ENCODE results near the gene PDP2.

Gene PDP2

GRCh38 chr16:66851166-66851964 lies 28.9 kb upstream of the PDP2 start:
- no peaks in the 10 kb centered on the region for H3K79me2 ChIP-seq (ENCODE audit: low read length)
- H3K27ac ChIP-seq (ENCODE audit: low read length), result no peak overlapping the region
- H4K20me1 ChIP-seq (ENCODE audit: insufficient read depth, low read length), result no peaks in the 10 kb centered on the region
- H2AFZ ChIP-seq (ENCODE audit: low read length), result no peak overlapping the region
- H3F3A ChIP-seq (ENCODE audit: insufficient read depth, low read length), result no peaks in the 10 kb centered on the region
- no peak for DNase-seq
- no peak overlapping the region for H3K9ac ChIP-seq (ENCODE audit: low read length)
- no peaks in the 10 kb centered on the region for H3K27me3 ChIP-seq (replicated peaks; ENCODE audit: insufficient read depth, low read length)
- H3K4me1 ChIP-seq (ENCODE audit: low read length), result no peaks in the 10 kb centered on the region
- H3K4me2 ChIP-seq (ENCODE audit: low read depth, low read length), result no peak overlapping the region
- H3K9me3 ChIP-seq (replicated peaks; ENCODE audit: insufficient read depth, low read length), result no peaks in the 10 kb centered on the region
- H3K4me3 ChIP-seq (ENCODE audit: low read length), result no peak overlapping the region
- no peak for TF ChIP-seq CTCF (IDR thresholded peaks at IDR 0.05; ENCODE audit: low read length)
- TF ChIP-seq EZH2phosphoT487 (IDR thresholded peaks at IDR 0.05; ENCODE audit: low read length), result no peak
- no peak for TF ChIP-seq EZH2 (optimal IDR thresholded peaks at IDR 0.05; ENCODE audit: low read depth, low read length)
- no peaks in the 10 kb centered on the region for H3K36me3 ChIP-seq (replicated peaks; ENCODE audit: insufficient read depth, low read length)
- no peaks in the 10 kb centered on the region for H3K9me2 ChIP-seq (replicated peaks; ENCODE audit: insufficient read depth, low read length)

- no peak overlapping the region for H2AFZ ChIP-seq (ENCODE audit: low read length)
- H4K20me1 ChIP-seq (ENCODE audit: insufficient read depth, low read length), result no peaks in the 10 kb centered on the region
These were observed 26.8 kb upstream of the PDP2 start for GRCh38 chr16:66853261-66854139.

GRCh38 chr16:66856184-66856730 lies 24.1 kb upstream of the PDP2 start:
- H2AFZ ChIP-seq (ENCODE audit: low read length), result no peak overlapping the region
- no peaks in the 10 kb centered on the region for H3K36me3 ChIP-seq (replicated peaks; ENCODE audit: insufficient read depth, low read length)
- no peaks in the 10 kb centered on the region for H3K79me2 ChIP-seq (ENCODE audit: low read length)
- TF ChIP-seq EZH2 (optimal IDR thresholded peaks at IDR 0.05; ENCODE audit: low read depth, low read length) (no peak), EZH2phosphoT487 (IDR thresholded peaks at IDR 0.05; ENCODE audit: low read length) (no peak), CTCF (IDR thresholded peaks at IDR 0.05; ENCODE audit: low read length) (no peak)
- H3K4me3 ChIP-seq (ENCODE audit: low read length), result no peak overlapping the region
- H3F3A ChIP-seq (ENCODE audit: insufficient read depth, low read length), result no peaks in the 10 kb centered on the region
- DNase-seq, result no peak
- H4K20me1 ChIP-seq (ENCODE audit: insufficient read depth, low read length), result no peaks in the 10 kb centered on the region
- H3K9me3 ChIP-seq (replicated peaks; ENCODE audit: insufficient read depth, low read length), result no peaks in the 10 kb centered on the region
- H3K27me3 ChIP-seq (replicated peaks; ENCODE audit: insufficient read depth, low read length), result no peaks in the 10 kb centered on the region
- no peaks in the 10 kb centered on the region for H3K4me1 ChIP-seq (ENCODE audit: low read length)
- H3K27ac ChIP-seq (ENCODE audit: low read length), result no peak overlapping the region
- no peaks in the 10 kb centered on the region for H3K9me2 ChIP-seq (replicated peaks; ENCODE audit: insufficient read depth, low read length)
- H3K4me2 ChIP-seq (ENCODE audit: low read depth, low read length), result no peak overlapping the region
- no peak overlapping the region for H3K9ac ChIP-seq (ENCODE audit: low read length)

More at GRCh38 chr16:66853261-66854139, 26.8 kb upstream of the PDP2 start:
- Histone ChIP-seq H3K4me3 (ENCODE audit: low read length) (no peak overlapping the region), H3K27ac (ENCODE audit: low read length) (no peak overlapping the region), H3K4me2 (ENCODE audit: low read depth, low read length) (no peak overlapping the region), H3K79me2 (ENCODE audit: low read length) (no peaks in the 10 kb centered on the region), H3K9me2 (replicated peaks; ENCODE audit: insufficient read depth, low read length) (no peaks in the 10 kb centered on the region), H3K9ac (ENCODE audit: low read length) (no peak overlapping the region), H3K36me3 (replicated peaks; ENCODE audit: insufficient read depth, low read length) (no peaks in the 10 kb centered on the region), H3K4me1 (ENCODE audit: low read length) (no peaks in the 10 kb centered on the region), H3K27me3 (replicated peaks; ENCODE audit: insufficient read depth, low read length) (no peaks in the 10 kb centered on the region), H3K9me3 (replicated peaks; ENCODE audit: insufficient read depth, low read length) (no peaks in the 10 kb centered on the region), H3F3A (ENCODE audit: insufficient read depth, low read length) (no peaks in the 10 kb centered on the region)
- DNase-seq, result no peak
- no peak for TF ChIP-seq EZH2 (optimal IDR thresholded peaks at IDR 0.05; ENCODE audit: low read depth, low read length)
- TF ChIP-seq EZH2phosphoT487 (IDR thresholded peaks at IDR 0.05; ENCODE audit: low read length), result no peak
- TF ChIP-seq CTCF (IDR thresholded peaks at IDR 0.05; ENCODE audit: low read length), result no peak

All from MM.1S (cell line).